ENCODE data around the gene FAAP100. TPM values are rescaled to one million over a fixed set of nuclear protein-coding genes. Genes with fewer than 3 reads are reported as not detected.
"Not testable (repeated sequence)": the region's sequence is repeated elsewhere in the genome, so short reads cannot be mapped to it uniquely, and the experiment has no call there.

Gene FAAP100
- total RNA-seq, 1 experiment from 2014 or later: 31.3 TPM

DNA sequence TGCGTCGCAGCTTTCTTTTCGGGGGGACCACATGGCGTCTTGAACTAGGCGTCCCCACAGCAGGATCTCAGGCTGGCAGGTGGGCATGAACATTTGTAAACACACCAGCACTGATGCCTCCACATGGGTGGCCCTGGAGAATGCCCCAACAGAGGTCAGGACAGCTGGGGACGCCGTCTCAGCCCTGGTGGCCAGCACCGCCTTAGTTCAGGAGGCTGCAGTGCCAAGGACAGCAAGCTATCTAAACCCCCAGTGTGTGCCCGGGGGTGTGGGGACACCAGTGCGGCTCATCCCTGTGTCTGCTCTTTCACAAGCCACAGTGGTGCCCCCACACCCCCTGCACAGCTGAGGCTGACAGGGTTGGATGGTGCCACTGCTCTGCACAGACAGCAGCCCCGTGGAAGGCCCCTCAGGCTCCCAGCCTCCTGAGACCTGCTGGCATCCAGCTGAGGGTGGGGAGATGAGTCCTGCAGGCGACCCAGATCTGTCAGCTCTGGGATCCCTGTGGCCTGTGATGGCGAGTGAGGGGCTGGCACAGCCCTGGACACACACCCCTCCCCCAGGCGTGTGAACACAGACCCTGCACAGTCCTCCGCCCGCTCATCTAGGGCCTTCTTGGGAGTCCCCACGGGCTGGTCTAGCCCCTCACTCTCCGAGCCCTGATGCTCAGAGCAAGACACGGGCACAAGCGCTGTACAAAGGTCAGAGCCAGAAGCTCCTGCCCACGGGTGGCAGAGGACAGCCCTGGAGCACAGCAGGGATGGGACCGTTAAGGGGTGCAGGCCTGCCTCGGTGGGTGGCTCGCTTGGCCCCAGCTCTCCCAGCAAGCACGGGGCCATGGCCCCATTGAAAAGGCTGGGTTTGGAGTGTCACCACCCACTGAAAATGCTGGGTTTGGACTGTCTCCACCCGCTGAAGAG lies 13.2 kb downstream of the FAAP100 start:
- no peak for DNase-seq (ENCODE audit: low read depth)

DNA sequence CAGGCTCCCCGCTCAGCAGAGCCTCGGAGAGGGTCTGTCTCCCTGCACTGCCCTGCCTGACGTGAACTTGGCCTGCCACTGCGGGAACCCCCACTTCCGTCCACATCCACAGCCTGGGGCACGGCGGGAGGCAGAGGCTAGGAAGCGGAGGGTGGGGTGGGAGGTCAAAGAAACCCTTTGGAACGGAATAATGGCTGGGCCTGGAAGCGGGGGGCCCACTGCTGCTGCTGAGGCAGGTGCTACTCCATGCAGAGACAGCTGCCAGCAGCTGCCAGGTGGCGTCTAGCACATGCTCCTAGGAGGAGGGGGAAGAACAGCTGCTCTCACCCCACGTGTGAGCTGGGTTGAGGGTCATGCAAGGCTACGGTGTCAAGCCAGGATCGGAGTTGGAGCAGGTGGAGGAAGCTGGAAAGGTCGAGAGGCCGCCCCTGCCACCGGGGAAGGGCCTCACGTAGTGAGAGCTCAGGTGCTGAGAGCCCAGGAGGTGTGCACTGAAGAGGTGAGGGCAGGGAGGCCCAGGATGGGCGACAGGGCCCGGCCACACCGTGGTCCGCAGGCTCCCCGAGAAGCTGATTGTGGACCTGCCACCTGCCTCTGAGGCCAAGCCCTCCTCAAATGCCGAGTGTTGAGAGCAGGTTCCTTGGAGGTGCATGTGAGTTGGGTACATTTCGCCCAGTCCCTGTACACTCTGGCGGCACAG lies 14.1 kb downstream of the FAAP100 start:
- peak; percentile 86 for DNase-seq (ENCODE audit: low read depth)

DNA sequence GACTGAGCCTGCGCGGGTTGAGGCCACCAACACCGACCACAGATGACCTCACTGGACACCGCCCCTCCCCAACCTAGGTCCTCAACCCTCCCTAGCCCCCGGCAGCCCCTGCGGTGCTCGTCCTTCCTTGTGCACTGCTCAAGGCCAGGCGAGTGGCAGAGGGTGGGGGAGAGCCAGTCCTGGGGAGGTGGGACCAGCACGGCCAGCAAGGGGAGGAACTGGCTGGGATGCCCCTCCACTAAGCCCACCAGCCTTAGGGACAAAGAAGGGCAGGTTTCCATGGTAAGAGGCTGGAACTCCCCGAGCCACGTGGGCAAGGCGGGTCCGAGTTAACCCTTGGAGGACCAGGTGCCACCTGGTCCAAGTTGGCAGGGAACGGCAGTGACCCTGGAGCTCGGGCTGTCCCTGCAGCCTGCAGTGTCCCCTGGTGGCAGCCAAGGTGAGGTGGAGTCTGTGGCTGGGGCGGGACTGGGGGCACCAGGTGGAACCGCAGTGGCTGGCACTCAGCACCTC lies 14.8 kb downstream of the FAAP100 start:
- no peak for DNase-seq (ENCODE audit: low read depth)

DNA sequence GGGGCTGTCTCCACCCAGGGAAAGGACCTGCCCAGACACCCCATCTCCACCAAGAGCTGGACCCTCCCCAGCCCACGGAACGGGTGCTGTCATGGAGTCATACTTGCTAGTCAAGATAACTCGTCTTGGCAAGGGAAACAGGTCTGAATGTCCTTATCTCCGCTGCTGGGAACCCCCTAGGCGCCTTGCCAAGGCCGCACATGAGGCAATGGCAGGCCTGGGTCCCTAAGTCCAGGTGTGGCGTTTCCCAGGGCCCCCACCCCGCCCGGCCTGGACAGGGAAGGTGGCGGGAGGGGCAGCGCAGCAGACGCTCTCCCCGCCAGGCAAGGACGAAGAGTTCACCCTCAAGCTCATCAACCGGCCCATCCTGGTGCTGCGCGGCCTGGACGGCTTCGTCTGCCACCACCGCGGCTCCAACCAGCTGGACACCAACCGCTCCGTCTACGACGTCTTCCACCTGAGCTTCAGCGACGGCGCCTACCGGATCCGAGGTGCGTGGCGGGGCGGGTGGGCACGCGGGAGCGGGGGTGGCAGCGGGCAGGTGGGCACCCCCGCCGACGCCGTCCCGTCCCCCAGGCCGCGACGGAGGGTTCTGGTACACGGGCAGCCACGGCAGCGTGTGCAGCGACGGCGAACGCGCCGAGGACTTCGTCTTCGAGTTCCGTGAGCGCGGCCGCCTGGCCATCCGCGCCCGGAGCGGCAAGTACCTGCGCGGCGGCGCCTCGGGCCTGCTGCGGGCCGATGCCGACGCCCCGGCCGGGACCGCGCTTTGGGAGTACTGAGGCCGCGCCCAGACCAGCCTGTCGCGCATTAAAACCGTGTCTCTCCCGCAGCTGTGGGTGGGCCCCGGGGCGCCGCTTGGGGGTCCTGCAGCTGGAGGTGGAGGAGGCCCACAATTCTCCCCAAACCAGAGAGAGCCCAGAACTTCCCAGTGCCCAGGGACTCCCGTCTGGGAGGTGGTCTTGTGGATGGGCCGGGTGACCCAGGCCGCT lies 15.6 kb downstream of the FAAP100 start:
- DNase-seq (ENCODE audit: low read depth): no peak

DNA sequence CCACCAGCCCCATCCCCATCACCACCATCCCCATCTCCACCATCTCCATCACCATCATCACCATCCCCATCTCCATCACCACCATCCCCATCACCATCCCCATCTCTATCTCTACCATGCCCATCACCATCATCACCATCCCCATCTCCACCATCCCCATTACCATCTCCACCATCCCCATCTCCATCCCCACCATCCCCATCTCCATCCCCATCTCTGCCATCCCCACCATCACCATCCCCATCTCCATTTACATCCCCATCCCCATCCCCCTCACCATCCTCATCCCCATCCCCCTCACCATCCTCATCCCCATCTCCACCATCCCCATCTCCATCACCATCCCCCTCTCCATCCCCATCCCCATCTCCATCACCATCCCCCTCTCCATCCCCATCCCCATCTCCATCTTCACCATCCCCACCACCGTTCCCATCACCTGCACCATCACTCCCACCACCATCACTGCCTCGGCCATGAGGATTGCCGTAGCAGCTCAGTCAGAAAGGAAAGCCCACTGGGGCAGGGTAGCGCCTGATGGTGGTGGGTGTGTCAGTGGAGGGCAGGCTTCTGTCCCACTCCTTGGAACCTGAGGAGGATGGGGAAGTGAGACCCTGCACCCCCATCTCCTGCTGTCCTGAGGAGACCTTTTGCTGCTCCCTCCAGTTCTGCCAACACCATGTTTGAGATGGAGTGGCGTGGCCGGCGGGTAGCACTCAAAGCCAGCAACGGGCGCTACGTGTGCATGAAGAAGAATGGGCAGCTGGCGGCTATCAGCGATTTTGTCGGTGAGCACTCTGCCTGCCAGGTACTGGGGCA lies 16.5 kb downstream of the FAAP100 start:
- DNase-seq (ENCODE audit: low read depth): no peak

DNA sequence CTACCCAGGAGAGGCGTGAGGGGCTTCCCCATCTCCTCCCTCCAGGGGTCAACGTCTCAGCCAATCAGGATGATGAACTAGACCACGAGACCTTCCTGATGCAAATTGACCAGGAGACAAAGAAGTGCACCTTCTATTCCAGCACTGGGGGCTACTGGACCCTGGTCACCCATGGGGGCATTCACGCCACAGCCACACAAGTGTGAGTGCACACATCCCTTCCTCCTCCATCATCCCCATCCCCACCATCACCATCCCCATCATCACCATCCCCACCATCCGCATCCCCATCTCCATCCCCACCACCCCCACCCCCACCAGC lies 17.2 kb downstream of the FAAP100 start:
- no peak for DNase-seq (ENCODE audit: low read depth)

DNA sequence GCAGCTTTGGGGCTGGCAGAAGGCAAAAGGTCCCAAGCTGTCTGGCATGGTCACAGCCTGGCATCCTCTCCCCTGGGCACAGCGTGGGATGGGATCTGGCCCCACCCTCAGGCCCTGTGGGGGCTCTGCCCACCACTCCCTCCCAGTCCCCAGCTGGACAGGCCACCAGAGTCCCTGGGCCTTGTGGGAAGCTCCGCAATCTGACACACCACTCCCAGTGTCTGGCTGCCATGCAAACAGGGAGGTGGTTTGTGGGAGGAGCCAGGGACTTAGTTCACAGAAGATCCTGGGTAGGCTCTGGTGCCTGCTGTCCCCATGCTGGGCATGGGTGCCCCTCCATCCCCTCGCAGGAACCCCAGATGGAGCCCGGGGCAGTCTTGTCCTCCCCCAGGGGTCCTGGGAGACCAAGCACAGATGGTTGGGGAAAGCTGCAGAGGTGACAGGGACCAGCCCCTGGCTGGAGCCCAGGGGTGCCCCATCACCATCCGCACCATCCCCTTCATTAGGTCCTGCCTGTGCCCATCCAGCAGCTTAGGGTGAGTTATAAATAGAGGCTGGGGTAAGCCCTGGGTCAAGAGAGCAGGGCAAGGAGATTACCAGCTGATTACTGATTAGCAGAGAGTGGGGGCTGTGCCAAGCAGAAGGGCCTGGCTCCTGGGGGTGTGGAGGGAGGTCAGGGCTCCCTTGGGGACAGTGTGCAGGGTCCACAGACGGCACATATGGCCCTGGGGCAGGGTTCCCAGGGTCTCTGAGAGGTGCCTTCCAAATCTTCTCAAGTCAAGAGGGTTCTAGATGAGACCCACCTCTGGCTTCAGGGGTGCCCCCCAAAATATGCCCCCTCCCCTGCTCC lies 17.8 kb downstream of the FAAP100 start:
- peak; percentile 31 for DNase-seq (ENCODE audit: low read depth)

DNA sequence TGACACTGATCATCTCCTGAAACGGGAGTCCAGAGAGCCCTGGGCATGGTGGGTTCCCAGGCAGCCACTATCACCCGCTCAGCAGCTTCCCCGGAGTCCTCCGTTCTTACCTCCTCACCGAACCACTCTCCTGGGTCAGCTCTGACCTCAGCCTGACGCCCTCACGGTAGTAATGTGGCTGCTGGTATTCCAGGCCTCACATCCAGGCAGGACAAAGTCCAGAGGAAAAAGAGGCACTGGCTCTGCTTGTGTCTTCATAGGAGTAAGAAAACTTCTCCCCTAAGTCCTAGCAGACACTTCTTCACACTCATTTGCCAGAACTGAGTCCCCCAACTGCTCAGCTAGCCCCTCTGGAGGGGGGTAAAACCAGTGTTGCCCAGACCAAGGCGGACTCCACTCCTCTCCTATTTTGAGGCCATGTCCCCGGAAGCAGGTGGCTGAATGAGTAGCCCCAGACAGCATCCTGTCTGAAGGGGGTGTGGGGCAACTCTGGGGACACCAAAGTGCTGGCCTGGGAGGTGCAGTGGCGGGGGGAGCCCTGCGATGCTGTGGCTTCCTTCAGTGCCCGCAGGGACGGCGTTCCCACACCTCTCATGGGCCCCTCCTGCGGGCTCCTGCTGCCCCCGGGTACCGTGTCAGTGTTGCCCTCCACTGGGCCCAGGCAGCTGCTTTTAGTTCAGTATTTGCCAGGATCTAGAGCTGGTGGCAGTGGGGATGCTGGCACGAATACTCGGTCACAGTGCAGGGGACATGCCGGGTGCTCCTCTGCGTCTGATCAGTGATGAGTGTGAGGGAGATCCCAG lies 18.6 kb downstream of the FAAP100 start:
- no peak for DNase-seq (ENCODE audit: low read depth)

DNA sequence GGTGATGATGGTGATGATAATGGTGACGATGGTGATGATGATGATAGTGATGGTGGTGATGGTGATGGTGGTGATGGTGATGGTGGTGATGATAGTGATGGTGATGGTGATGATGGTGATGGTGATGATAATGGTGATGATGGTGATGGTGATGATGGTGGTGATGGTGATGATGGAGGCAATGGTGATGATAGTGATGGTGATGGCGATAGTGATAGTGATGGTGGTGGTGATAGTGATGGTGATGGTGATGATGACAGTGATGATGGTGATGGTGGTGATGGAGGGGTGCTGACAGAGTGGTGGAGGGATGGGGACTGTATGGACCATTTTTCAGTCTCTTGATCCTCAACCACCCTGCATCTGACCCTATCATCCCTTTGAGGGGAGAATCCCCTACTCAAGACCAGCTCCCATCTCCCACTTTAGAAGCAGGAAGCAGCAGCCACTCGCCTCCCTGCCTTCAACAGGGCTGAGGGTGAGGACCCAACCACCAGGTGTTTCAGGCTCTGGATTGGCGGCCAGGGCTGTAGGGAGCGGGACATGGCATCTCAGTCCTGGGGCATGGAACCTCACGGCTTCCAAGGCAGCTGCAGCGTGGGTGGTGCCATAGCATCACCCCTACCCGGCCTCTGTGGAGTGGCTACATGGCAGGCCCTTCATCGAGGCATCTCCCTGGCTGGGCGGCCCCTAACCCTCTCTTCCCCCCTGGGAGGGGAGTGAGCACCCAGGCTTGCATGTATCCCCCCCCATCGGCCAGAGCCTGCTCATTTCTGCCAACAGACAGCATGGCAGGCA lies 19.5 kb downstream of the FAAP100 start:
- no peak for DNase-seq (ENCODE audit: low read depth)

DNA sequence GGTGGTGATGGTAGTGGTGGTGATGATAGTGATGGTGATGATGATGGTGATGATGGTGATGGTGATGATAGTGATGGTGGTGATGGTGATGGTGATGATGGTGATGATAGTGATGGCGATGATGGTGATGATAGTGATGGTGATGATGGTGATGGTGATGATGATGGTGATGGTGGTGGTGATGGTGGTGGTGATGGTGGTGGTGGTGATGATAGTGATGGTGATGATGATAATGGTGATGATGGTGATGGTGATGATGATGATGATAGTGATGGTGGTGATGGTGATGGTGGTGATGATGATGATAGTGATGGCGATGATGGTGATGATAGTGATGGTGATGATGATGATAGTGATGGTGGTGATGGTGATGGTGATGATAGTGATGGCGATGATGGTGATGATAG lies 20.2 kb downstream of the FAAP100 start:
- not testable (repeated sequence) for DNase-seq (ENCODE audit: low read depth)

DNA sequence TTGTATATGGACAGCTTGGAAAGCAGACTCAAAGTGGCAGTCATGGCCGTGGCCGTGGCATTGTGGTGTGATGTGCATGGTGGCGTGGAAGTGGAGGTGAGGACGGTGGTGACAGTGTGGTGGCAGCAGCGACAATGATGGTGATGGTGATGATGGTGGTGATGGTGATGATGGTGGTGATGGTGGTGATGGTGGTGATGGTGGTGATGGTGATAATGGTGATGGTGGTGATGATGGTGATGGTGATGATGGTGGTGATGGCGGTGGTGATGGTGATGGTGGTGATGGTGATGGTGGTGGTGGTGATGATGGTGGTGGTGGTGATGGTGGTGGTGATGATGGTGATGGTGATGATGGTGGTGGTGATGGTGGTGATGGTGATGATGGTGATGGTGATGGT lies 21.1 kb downstream of the FAAP100 start:
- not testable (repeated sequence) for DNase-seq (ENCODE audit: low read depth)

DNA sequence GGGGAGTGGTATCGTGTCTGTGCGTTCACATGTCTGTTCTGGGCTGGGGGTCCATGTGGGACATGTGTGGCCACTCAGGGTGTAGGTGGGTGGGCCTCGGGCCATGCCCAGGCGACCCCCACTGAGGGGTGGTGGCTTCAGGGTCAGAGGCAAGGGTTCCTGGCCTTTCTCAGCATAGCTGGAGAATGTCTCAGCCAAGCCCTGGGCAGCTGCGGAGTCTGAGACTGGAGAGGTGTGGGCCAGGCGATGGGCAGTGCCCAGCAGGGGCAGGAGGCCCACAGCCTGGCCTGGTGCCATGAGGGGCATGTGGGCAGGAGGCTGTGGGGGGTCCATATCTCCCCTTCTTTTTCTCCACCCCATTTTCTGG lies 22.7 kb downstream of the FAAP100 start:
- no peak for DNase-seq (ENCODE audit: low read depth)

DNA sequence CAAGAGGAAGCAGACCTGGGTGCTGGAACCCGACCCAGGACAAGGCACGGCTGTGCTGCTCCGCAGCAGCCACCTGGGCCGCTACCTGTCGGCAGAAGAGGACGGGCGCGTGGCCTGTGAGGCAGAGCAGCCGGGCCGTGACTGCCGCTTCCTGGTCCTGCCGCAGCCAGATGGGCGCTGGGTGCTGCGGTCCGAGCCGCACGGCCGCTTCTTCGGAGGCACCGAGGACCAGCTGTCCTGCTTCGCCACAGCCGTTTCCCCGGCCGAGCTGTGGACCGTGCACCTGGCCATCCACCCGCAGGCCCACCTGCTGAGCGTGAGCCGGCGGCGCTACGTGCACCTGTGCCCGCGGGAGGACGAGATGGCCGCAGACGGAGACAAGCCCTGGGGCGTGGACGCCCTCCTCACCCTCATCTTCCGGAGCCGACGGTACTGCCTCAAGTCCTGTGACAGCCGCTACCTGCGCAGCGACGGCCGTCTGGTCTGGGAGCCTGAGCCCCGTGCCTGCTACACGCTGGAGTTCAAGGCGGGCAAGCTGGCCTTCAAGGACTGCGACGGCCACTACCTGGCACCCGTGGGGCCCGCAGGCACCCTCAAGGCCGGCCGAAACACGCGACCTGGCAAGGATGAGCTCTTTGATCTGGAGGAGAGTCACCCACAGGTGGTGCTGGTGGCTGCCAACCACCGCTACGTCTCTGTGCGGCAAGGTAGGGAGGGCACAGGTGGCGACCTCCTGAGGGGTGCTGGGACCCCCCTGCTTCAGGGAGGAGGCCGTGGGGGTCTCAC lies 23.3 kb downstream of the FAAP100 start:
- DNase-seq (ENCODE audit: low read depth): no peak

DNA sequence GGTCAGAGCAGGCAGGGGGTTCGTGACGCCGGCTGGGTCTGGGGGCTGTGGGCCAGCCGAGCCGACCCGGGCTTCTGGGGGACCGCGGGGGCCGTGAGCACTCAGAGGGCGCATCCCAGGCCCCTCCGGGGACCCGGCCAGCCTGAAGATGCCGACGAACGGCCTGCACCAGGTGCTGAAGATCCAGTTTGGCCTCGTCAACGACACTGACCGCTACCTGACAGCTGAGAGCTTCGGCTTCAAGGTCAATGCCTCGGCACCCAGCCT lies 23.8 kb downstream of the FAAP100 start:
- no peak for DNase-seq (ENCODE audit: low read depth)

DNA sequence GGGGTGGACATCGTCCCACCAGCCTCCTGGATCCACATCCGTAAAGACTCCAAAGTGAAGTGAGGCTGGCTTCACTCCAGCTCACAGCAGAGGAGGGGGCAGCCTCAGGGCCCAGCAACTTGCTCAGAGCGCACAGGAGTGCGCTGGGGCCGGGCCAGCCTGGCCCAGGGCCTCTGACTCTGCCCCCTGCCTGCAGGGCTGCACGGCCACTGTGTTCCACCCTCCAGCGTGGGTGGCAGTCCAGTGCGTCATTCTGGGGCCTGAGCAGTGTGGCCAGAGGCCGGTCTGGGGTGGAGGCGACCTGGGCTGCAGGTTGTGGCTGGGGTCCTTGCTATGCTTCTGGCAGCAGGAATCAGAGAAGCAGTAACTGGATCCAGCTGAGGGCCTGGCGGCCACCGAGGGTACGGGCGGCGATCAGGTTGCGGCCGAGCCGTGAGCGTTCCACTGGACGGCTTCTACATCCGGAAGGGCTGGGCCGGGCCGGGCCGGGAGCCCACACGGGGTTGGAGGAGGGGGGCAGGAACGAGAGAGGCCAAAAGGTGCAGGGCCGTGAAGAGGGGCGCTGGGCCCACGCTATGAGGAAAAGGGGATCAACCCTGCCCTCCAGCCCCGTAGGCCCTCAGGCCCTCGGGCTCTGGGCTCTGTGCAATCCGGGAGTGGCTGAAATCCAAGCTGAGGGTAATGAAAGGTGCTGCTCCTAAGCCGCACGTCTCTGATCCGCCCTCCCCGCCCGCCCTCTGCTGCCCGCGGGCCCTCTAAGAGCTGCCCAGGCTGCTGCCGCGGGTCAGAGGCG lies 24.4 kb downstream of the FAAP100 start, which contains the start of gene FSCN2:
FSCN2 (plus strand) TSS at position 787 of the 793 bp plus-strand sequence. CDS start 155 bp downstream, outside the sequence.
- no peak for DNase-seq (ENCODE audit: low read depth)
